HepG2 (cell line): ENCODE data around the gene EIF4E. TPM values are rescaled to one million over a fixed set of nuclear protein-coding genes. Genes with fewer than 3 reads are reported as not detected.

Experiments
- ATAC-seq: fragments of 200-7000 bp; cut with Tn5 transposase; 3 replicates; pipeline ENCODE4 v1.9.1; 2020; ENCODE audit warnings: mild to moderate bottlenecking, moderate library complexity
- BruUV-seq: library from RNA; stranded (reverse); fragments of 400-500 nt; replicated peaks from 2 replicates; lab custom pipeline; 2021; lab: Mats Ljungman, UMichigan
- CTCF ChIA-PET: fragments of 300-600 bp; formaldehyde crosslinking; extraction: SDS; loops from one replicate; lab custom pipeline; 2021; ENCODE audit warnings: low total read pairs, inconsistent platforms, low intra/inter-chr PET ratio; lab: Yijun Ruan, JAX
- POLR2A ChIA-PET: fragments of 350-600 bp; sonication (Branson Sonifier 250); formaldehyde crosslinking; loops from one replicate; lab custom pipeline; 2020; ENCODE audit warnings: antibody characterized with exemption, inconsistent platforms; lab: Yijun Ruan, JAX
- DNase-seq: peaks from one replicate; pipeline ENCODE4 v3.0.0-alpha.2; 2015; ENCODE audit warnings: low spot score
- FAIRE-seq: peaks from 3 replicates; lab custom pipeline; 2011; peaks lifted over from hg19 to GRCh38; lab: Jason Lieb, UNC
- H2AFZ ChIP-seq: one replicate; pipeline ENCODE4 v1.6.1; 2011; ENCODE audit warnings: low read length, inconsistent platforms
- H3K27ac ChIP-seq: fragments of 300-600 bp; 3 replicates; pipeline ENCODE4 v1.8.0; 2011; ENCODE audit warnings: mixed run types, mild to moderate bottlenecking, mixed read lengths, low read length, inconsistent platforms; ENCODE audit not compliant: insufficient read depth; ENCODE audit errors: extremely low read length
- H3K27me3 ChIP-seq, 2 experiments: fragments of 200-600 bp in 1 of 2; 2 replicates in 1 of 2; 3 replicates in 1 of 2; pipeline versions ENCODE4 v1.6.0 to v1.8.0; 2011; ENCODE audit warnings: low read length in 2 of 2, mild to moderate bottlenecking in 2 of 2, moderate library complexity in 2 of 2, inconsistent platforms in 1 of 2; ENCODE audit not compliant: insufficient read depth in 2 of 2, control insufficient read depth in 1 of 2
- H3K36me3 ChIP-seq, 2 experiments: fragments of 200-600 bp in 1 of 2; replicated peaks in 1 of 2; 2 replicates in 1 of 2; 3 replicates in 1 of 2; pipeline versions ENCODE4 v1.5.1 to v1.8.0; 2011; ENCODE audit warnings: low read length in 2 of 2, inconsistent platforms in 1 of 2; ENCODE audit not compliant: insufficient read depth in 2 of 2, control insufficient read depth in 1 of 2
- H3K4me1 ChIP-seq: 2 replicates; pipeline ENCODE4 v1.5.1; 2012; ENCODE audit warnings: low read length, inconsistent platforms; ENCODE audit not compliant: insufficient read depth
- H3K4me2 ChIP-seq: 2 replicates; pipeline ENCODE4 v1.6.0; 2011; ENCODE audit warnings: low read depth, low read length, inconsistent platforms
- H3K4me3 ChIP-seq, 3 experiments: fragments of 200-600 bp in 1 of 3; sonication (generic), shearing (Covaris generic) in 1 of 3; replicated peaks in 1 of 3; 2 replicates each; pipeline ENCODE4 v1.5.1; 2011 to 2016; ENCODE audit warnings: low read length in 3 of 3, inconsistent platforms in 2 of 3, low read depth in 2 of 3, mild to moderate bottlenecking in 2 of 3, control low read depth in 1 of 3, mixed read lengths in 1 of 3; ENCODE audit not compliant: insufficient read depth in 1 of 3
- H3K79me2 ChIP-seq: one replicate; pipeline ENCODE4 v1.6.1; 2011; ENCODE audit warnings: low read length, inconsistent platforms; ENCODE audit not compliant: insufficient read depth
- H3K9ac ChIP-seq: 2 replicates; pipeline ENCODE4 v1.6.0; 2011; ENCODE audit warnings: mild to moderate bottlenecking, low read depth, low read length, inconsistent platforms; ENCODE audit not compliant: insufficient read depth
- H3K9me3 ChIP-seq: 2 replicates; pipeline ENCODE4 v1.5.1; 2012; ENCODE audit warnings: mild to moderate bottlenecking, low read length
- H4K20me1 ChIP-seq: 2 replicates; pipeline ENCODE4 v1.6.0; 2011; ENCODE audit warnings: inconsistent platforms, mild to moderate bottlenecking, low read length, moderate library complexity; ENCODE audit not compliant: insufficient read depth
- FOXA3 ChIP-seq: IDR thresholded peaks from 2 replicates; pipeline ENCODE4 v1.6.1; 2016; ENCODE audit warnings: missing genetic modification reagents, missing compliant biosample characterization
- FOXC1 ChIP-seq: sonication (generic); formaldehyde crosslinking; IDR thresholded peaks from 2 replicates; pipeline ENCODE4 v1.8.0; 2022; ENCODE audit warnings: mild to moderate bottlenecking, missing genetic modification reagents, borderline replicate concordance
- MAFF ChIP-seq: IDR thresholded peaks from 2 replicates; pipeline ENCODE4 v1.6.1; 2011; ENCODE audit warnings: low read depth, low read length, improper control_type of control experiment
- NFE2 ChIP-seq: sonication (generic); formaldehyde crosslinking; IDR thresholded peaks from 2 replicates; pipeline ENCODE4 v1.4.0; 2020; ENCODE audit warnings: missing genetic modification reagents
- POLR2G ChIP-seq: fragments of 200-400 bp; formaldehyde crosslinking; IDR thresholded peaks from 2 replicates; pipeline ENCODE4 v1.6.1; 2018; ENCODE audit warnings: mild to moderate bottlenecking, low read depth, low read length, moderate library complexity
- TEAD3 ChIP-seq: optimal IDR thresholded peaks from 2 replicates; pipeline ENCODE3; 2016; ENCODE audit warnings: borderline replicate concordance
- THAP9 ChIP-seq: sonication (generic); formaldehyde crosslinking; IDR thresholded peaks from 2 replicates; pipeline ENCODE4; 2020; ENCODE audit warnings: missing genetic modification reagents, mild to moderate bottlenecking, borderline replicate concordance
- ZMYM4 ChIP-seq: sonication (generic); formaldehyde crosslinking; IDR thresholded peaks from 2 replicates; pipeline ENCODE4 v1.8.1; 2023; ENCODE audit warnings: mild to moderate bottlenecking, missing genetic modification reagents
- ZNF292 ChIP-seq: sonication (generic); formaldehyde crosslinking; IDR thresholded peaks from 2 replicates; pipeline ENCODE4 v1.8.1; 2022; ENCODE audit warnings: mild to moderate bottlenecking, low read depth, missing genetic modification reagents, borderline replicate concordance
- ZNF850 ChIP-seq: sonication (generic); formaldehyde crosslinking; conservative IDR thresholded peaks from 2 replicates; pipeline ENCODE4 v1.9.0; 2021; ENCODE audit warnings: mild to moderate bottlenecking, missing genetic modification reagents
- WGBS: methylation state at CpG from one replicate; pipeline ENCODE4 v1.1.6; 2017; ENCODE audit warnings: low lambda C conversion rate; 5-methylcytosine and 5-hydroxymethylcytosine counted together
- in situ Hi-C: cut with HindIII; loops from 2 replicates; pipeline ENCODE4 v1.10.0; 2017; ENCODE audit warnings: low pct_unique_long_range_greater_than_20kb; ENCODE audit not compliant: extremely low pct_ligation_motif_present
- intact Hi-C: fragments of 100-400 bp; cut with micrococcal nuclease; formaldehyde crosslinking; loops from one replicate; pipeline ENCODE4 v1.10.0; 2022; ENCODE audit not compliant: unreplicated experiment
- polyA plus RNA-seq, 8 experiments: library from polyadenylated mRNA; depleted of rRNA in 3 of 8; stranded (reverse) in 7 of 8; unstranded in 1 of 8; fragments of >200 nt; fragmentation: Illumina TruSeq in 4 of 8; extraction: Trizol in 4 of 8; gene quantifications; 2 replicates each; pipeline versions ENCODE4 v1.2.1 to v1.2.3, GENCODE V29; 2011 to 2016; ENCODE audit warnings: low read depth in 4 of 8, missing spikeins in 1 of 8, mixed read lengths in 1 of 8; ENCODE audit not compliant: insufficient read depth in 1 of 8
- total RNA-seq, 5 experiments: library from RNA; depleted of rRNA; stranded (reverse); fragments of >200 nt; fragmentation: Illumina TruSeq; extraction: Trizol; gene quantifications; 2 replicates each; pipeline ENCODE4 v1.2.3, GENCODE V29; 2016; ENCODE audit warnings: low read depth in 1 of 5

The EIF4E gene
- total and polyA plus RNA-seq, 2 of the 13 experiments (the other 11 are each of a cell fraction or from before 2014, with no cell fraction given): 50.8 to 194 TPM

- no peak for TF ChIP-seq THAP9
- TF ChIP-seq POLR2G: no peak
- no peak for TF ChIP-seq ZMYM4
- no peak for TF ChIP-seq TEAD3
- TF ChIP-seq MAFF: no peak
Observed at GRCh38 chr4:98950925-98951324, 22.0 kb upstream of the EIF4E start (continued).

- intact Hi-C loops: no loop called here
- H3K36me3 ChIP-seq: no peaks in the 10 kb centered on the region
- H3K9me3 ChIP-seq: no peaks in the 10 kb centered on the region
- no peak for DNase-seq
- no peaks in the 10 kb centered on the region for H3K4me1 ChIP-seq
- H4K20me1 ChIP-seq: no peaks in the 10 kb centered on the region
- WGBS: 3% methylated on average over 1 of the region's 1 CpG
- H3K27ac ChIP-seq: no peak overlapping the region
- no peaks in the 10 kb centered on the region for H3K79me2 ChIP-seq
- in situ Hi-C loops: no loop called here
- no TSS peak for BruUV-seq
- H3K9ac ChIP-seq: no peak overlapping the region
- ATAC-seq: no peak
- CTCF ChIA-PET: no interaction called here
- no peaks in the 10 kb centered on the region; a peak in 1 of 5 replicates for H3K27me3 ChIP-seq
- no peak overlapping the region for H3K4me2 ChIP-seq
- no peak for FAIRE-seq
- TF ChIP-seq FOXC1 (no peak), ZNF292 (no peak), ZNF850 (CRISPR knock-in tag) (no peak), FOXA3 (CRISPR knock-in tag) (no peak), NFE2 (no peak)
- POLR2A ChIA-PET: no interaction called here
- no peak overlapping the region for H2AFZ ChIP-seq
- no peak overlapping the region for H3K4me3 ChIP-seq
Observed at GRCh38 chr4:98946359-98946758, 17.4 kb upstream of the EIF4E start.
